ENCODE results near the gene KRT26.

KRT26 gene

GRCh38 chr17:40724656-40725055 lies 47.3 kb downstream of the KRT26 start:
- no peak for DNase-seq

- DNase-seq = no peak
Observed at GRCh38 chr17:40722241-40722640, 49.8 kb downstream of the KRT26 start.

GRCh38 chr17:40720899-40721298 lies 51.1 kb downstream of the KRT26 start:
- DNase-seq = no peak

- no peak for DNase-seq
Observed at GRCh38 chr17:40718930-40719329, 53.1 kb downstream of the KRT26 start.

- DNase-seq = no peak
Observed at GRCh38 chr17:40717776-40718175, 54.2 kb downstream of the KRT26 start.

All from CD4-positive, alpha-beta T cell treated with Interleukin-4 for 4 hours (primary cell).